Upper lobe of right lung (tissue), 1 donor: Measurements from ENCODE around the gene ABI2. TPM values are rescaled to one million over a fixed set of nuclear protein-coding genes. Genes with fewer than 3 reads are reported as not detected.
A peak's percentile ranks its signal among the peaks of the same experiment; 100 is the strongest.

Experiments used
- ATAC-seq: fragments of 200-7000 bp; cut with Tn5 transposase; one replicate; pipeline ENCODE4 v1.9.1; 2020; ENCODE audit warnings: mild to moderate bottlenecking, moderate library complexity
- DNase-seq: peaks from one replicate; pipeline ENCODE4 v3.0.0-alpha.2; 2020
- H3K27ac ChIP-seq: fragments of 200-600 bp; one replicate; pipeline ENCODE4 v1.8.0; 2022
- H3K27me3 ChIP-seq: fragments of 200-600 bp; one replicate; pipeline ENCODE4 v1.8.0; 2022; ENCODE audit warnings: mild to moderate bottlenecking
- H3K36me3 ChIP-seq: fragments of 200-600 bp; one replicate; pipeline ENCODE4 v1.8.0; 2022
- H3K4me1 ChIP-seq: fragments of 200-600 bp; one replicate; pipeline ENCODE4 v1.8.0; 2022
- H3K4me3 ChIP-seq: fragments of 200-600 bp; one replicate; pipeline ENCODE4 v1.8.0; 2022; ENCODE audit warnings: mild to moderate bottlenecking
- H3K9me3 ChIP-seq: fragments of 200-600 bp; one replicate; pipeline ENCODE4 v1.8.0; 2022
- intact Hi-C: fragments of 100-400 bp; cut with DNase I; formaldehyde crosslinking; loops from one replicate; pipeline ENCODE4 v1.11.0; 2022
- total RNA-seq: library from RNA; stranded (reverse); fragmentation: NEBNext Ultra II Directional; extraction: Animal tissue kit (Norgen Biotek cat#: 25700); gene quantifications from one replicate; pipeline ENCODE4 v1.2.1, GENCODE V29; 2021
- TF ChIP-seq, protein P1 (sequence below): fragments of 200-600 bp; IDR thresholded peaks from one replicate; pipeline ENCODE4 v1.8.0; 2022; ENCODE audit warnings: antibody characterized with exemption
- donor health status: DM: no; HTN: yes; CAD: no; lungs with severe emphysema.

Gene ABI2
- total RNA-seq, 1 donor from 2014 or later, result 46.3 TPM

DNA sequence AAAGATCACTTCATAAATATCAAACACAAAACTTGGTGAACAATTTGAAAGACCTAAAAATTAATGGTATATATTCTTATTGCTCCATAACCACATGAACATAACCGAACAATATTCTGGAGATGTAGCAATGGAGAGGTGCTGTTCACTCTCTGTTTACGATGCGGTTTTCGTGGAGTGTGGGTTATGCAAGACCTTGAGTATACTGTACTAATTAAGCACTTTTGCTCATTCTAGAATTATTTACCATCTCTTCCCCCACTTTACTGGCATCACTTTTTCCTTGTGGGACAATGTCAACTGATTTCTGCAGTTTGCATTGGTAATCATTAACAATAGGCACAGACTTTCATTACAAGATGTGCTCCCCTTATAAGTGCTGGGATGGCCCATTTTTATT, 109.3 kb downstream of the ABI2 start:
- TF ChIP-seq, protein P1, sequence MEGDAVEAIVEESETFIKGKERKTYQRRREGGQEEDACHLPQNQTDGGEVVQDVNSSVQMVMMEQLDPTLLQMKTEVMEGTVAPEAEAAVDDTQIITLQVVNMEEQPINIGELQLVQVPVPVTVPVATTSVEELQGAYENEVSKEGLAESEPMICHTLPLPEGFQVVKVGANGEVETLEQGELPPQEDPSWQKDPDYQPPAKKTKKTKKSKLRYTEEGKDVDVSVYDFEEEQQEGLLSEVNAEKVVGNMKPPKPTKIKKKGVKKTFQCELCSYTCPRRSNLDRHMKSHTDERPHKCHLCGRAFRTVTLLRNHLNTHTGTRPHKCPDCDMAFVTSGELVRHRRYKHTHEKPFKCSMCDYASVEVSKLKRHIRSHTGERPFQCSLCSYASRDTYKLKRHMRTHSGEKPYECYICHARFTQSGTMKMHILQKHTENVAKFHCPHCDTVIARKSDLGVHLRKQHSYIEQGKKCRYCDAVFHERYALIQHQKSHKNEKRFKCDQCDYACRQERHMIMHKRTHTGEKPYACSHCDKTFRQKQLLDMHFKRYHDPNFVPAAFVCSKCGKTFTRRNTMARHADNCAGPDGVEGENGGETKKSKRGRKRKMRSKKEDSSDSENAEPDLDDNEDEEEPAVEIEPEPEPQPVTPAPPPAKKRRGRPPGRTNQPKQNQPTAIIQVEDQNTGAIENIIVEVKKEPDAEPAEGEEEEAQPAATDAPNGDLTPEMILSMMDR, result no peak
- peak; percentile 71 for ATAC-seq
- DNase-seq, result no peak

DNA sequence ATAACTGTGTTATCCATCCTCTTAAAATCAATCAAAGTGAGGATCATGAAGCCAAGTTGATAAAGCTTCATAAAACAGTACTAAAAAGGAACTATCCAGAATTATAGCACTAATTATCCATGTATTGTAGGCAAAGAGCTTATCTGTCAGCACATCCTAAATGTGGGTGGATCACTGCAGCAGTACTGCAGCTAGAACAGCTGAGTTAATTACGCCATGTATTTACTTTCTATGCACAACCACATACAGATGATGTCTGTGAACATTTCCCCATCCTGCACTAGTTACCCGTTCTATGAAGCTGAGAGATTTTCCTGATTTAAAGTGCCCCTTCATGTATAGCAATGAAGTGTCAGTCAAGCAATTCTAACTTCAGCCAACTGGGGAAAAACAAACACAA, 110.3 kb downstream of the ABI2 start:
- H3K36me3 ChIP-seq, result peaks cover 58% of the 10 kb centered on the region
- H3K4me1 ChIP-seq, result peaks cover 23% of the 10 kb centered on the region
- TF ChIP-seq, protein P1, result no peak
- H3K4me3 ChIP-seq, result no peak overlapping the region
- H3K27ac ChIP-seq, result no peak overlapping the region
- intact Hi-C loops, result no loop called here
- DNase-seq (no peak), ATAC-seq (no peak)
- no peaks in the 10 kb centered on the region for H3K27me3 ChIP-seq
- no peaks in the 10 kb centered on the region for H3K9me3 ChIP-seq

More for the DNA sequence above, 109.3 kb downstream of the ABI2 start:
- H3K27me3 ChIP-seq, result no peaks in the 10 kb centered on the region
- H3K4me1 ChIP-seq, result peaks cover 23% of the 10 kb centered on the region
- H3K27ac ChIP-seq, result no peak overlapping the region
- H3K9me3 ChIP-seq, result no peaks in the 10 kb centered on the region
- intact Hi-C loops, result no loop called here
- peaks cover 48% of the 10 kb centered on the region for H3K36me3 ChIP-seq
- H3K4me3 ChIP-seq, result no peak overlapping the region

- H3K9me3 ChIP-seq, result no peaks in the 10 kb centered on the region
- no peak overlapping the region for H3K27ac ChIP-seq
- intact Hi-C loops, result no loop called here
- DNase-seq (no peak), ATAC-seq (no peak)
- no peak overlapping the region for H3K4me3 ChIP-seq
- no peaks in the 10 kb centered on the region for H3K27me3 ChIP-seq
- TF ChIP-seq, protein P1, result no peak
- H3K4me1 ChIP-seq, result peaks cover 13% of the 10 kb centered on the region
- H3K36me3 ChIP-seq, result peaks cover 65% of the 10 kb centered on the region
Measured at GRCh38 chr2:203440671-203441070, 112.5 kb downstream of the ABI2 start.

DNA sequence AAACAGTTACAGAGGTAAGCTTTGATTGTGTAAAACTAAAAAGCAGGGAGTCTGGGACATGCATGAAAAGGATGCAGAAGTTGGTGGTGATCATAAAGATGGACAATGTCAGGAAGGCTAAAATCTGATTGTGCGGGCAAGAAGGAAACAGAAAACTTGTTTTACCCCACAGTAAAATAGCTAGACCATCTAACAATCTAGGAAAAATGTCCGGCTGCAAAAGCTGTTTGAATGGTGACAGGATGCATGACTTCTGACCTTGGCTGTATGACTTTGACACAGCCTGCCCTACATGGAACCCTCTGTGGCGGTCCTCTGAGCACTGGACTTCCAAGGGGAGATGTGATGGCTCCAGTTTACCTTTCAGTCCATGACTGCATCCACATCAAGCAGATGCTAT, 113.3 kb downstream of the ABI2 start:
- Histone ChIP-seq H3K27me3 (no peaks in the 10 kb centered on the region), H3K27ac (no peak overlapping the region), H3K36me3 (peaks cover 67% of the 10 kb centered on the region), H3K4me3 (no peak overlapping the region), H3K9me3 (no peaks in the 10 kb centered on the region), H3K4me1 (peaks cover 13% of the 10 kb centered on the region)
- ATAC-seq, result no peak
- no peak for DNase-seq
- TF ChIP-seq, protein P1, result no peak
- intact Hi-C loops, result no loop called here

DNA sequence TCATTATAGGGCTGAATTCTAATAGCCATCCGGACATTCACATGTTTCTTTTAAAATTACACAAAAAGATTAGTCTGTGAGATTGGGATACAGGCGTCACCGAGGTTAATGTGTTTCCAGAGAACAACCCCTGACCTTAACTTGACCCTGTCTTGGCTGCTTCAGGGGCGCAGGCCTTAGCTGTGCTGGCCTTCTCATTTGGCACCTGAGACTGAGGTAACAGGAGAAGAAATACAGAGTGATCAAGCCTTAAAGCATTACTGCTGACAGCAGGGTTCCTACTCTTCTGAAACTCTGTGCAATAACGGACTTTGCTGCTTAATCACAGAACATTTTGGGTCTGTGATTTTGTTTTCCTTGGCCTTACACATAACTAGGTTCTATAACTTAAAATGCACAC, 114.3 kb downstream of the ABI2 start:
- Histone ChIP-seq H3K27ac (no peak overlapping the region), H3K4me1 (peaks cover 12% of the 10 kb centered on the region), H3K36me3 (peaks cover 72% of the 10 kb centered on the region), H3K9me3 (no peaks in the 10 kb centered on the region), H3K27me3 (no peaks in the 10 kb centered on the region), H3K4me3 (no peak overlapping the region)
- ATAC-seq (no peak), DNase-seq (no peak)
- TF ChIP-seq, protein P1, result no peak
- intact Hi-C loops, result no loop called here

DNA sequence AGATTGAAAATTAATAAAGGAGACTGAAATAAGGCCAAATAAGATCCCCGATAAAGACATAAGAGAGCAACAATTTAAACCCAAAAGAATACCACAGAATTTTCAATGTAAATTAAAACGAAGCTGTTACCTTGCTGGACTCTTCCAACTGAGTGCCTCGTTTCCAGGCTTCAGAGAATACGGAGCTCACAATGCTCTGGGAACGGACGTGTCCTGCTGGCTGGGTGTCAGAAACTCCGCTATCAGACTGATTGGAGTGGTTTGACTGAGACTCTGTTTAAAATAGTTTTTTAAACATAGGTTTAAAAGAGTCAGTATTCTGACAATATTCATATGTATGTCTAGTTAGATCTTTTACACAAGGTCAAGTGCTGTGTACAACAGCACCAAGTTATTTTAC, 116.5 kb downstream of the ABI2 start:
- intact Hi-C loops, result no loop called here
- peaks cover 70% of the 10 kb centered on the region for H3K36me3 ChIP-seq
- TF ChIP-seq, protein P1, result no peak
- H3K4me1 ChIP-seq, result no peaks in the 10 kb centered on the region
- no peaks in the 10 kb centered on the region for H3K27me3 ChIP-seq
- DNase-seq (no peak), ATAC-seq (no peak)
- no peak overlapping the region for H3K27ac ChIP-seq
- H3K9me3 ChIP-seq, result no peaks in the 10 kb centered on the region
- H3K4me3 ChIP-seq, result no peak overlapping the region
